Measurements from ENCODE around the gene CILP2.

CILP2 gene

GRCh38 chr19:19525611-19526380 lies 12.3 kb upstream of the CILP2 start:
- ATAC-seq (ENCODE audit: insufficient read depth, low read depth) = no peak
- peaks cover 66% of the 10 kb centered on the region for H3K36me3 ChIP-seq (ENCODE audit: insufficient read depth, low read length)

GRCh38 chr19:19526581-19527370 lies 11.3 kb upstream of the CILP2 start:
- H3K79me2 ChIP-seq (ENCODE audit: insufficient read depth, low read length) = peaks cover 41% of the 10 kb centered on the region
- no peak overlapping the region for H2AFZ ChIP-seq (ENCODE audit: low read depth, low read length)
- no peak overlapping the region for H3K4me3 ChIP-seq (ENCODE audit: low read depth in 1 of 2, low read length in 2 of 2)
- no peak overlapping the region for H3K9ac ChIP-seq (ENCODE audit: low read depth, low read length)
- no peaks in the 10 kb centered on the region for H3K9me3 ChIP-seq (ENCODE audit: insufficient read depth, low read length, severe bottlenecking)
- peak overlapping the region; percentile 44; the same call in 1 of the 2 replicates for H3K27ac ChIP-seq (ENCODE audit: low read length)
- TF ChIP-seq EZH2 (IDR thresholded peaks at IDR 0.05; ENCODE audit: borderline replicate concordance, low read depth, low read length, severe bottlenecking) = no peak
- no peak for TF ChIP-seq CTCF (IDR thresholded peaks at IDR 0.05; ENCODE audit: borderline replicate concordance, extremely low read depth, low read length, poor library complexity, severe bottlenecking)
- peaks cover 63% of the 10 kb centered on the region for H3K36me3 ChIP-seq (ENCODE audit: insufficient read depth, low read length)
- ATAC-seq (ENCODE audit: insufficient read depth, low read depth) (peak; percentile 40), DNase-seq (peak; percentile 58)
- H4K20me1 ChIP-seq (ENCODE audit: insufficient read depth, low read length) = peaks cover 51% of the 10 kb centered on the region
- H3K27me3 ChIP-seq (ENCODE audit: insufficient read depth, low read length, poor library complexity) = no peaks in the 10 kb centered on the region
- H3K4me2 ChIP-seq (ENCODE audit: insufficient read depth, low read length) = no peak overlapping the region
- peaks cover 2% of the 10 kb centered on the region for H3K4me1 ChIP-seq (ENCODE audit: insufficient read depth, low read length)

More at GRCh38 chr19:19525611-19526380, 12.3 kb upstream of the CILP2 start:
- DNase-seq = no peak
- no peak overlapping the region for H3K4me2 ChIP-seq (ENCODE audit: insufficient read depth, low read length)
- H3K4me3 ChIP-seq (ENCODE audit: low read depth in 1 of 2, low read length in 2 of 2) = no peak overlapping the region
- H2AFZ ChIP-seq (ENCODE audit: low read depth, low read length) = no peak overlapping the region
- H3K79me2 ChIP-seq (ENCODE audit: insufficient read depth, low read length) = peaks cover 50% of the 10 kb centered on the region
- H3K4me1 ChIP-seq (ENCODE audit: insufficient read depth, low read length) = peaks cover 2% of the 10 kb centered on the region
- no peaks in the 10 kb centered on the region for H3K27me3 ChIP-seq (ENCODE audit: insufficient read depth, low read length, poor library complexity)
- peaks cover 51% of the 10 kb centered on the region for H4K20me1 ChIP-seq (ENCODE audit: insufficient read depth, low read length)
- H3K9me3 ChIP-seq (ENCODE audit: insufficient read depth, low read length, severe bottlenecking) = no peaks in the 10 kb centered on the region
- no peak overlapping the region for H3K27ac ChIP-seq (ENCODE audit: low read length)
- H3K9ac ChIP-seq (ENCODE audit: low read depth, low read length) = no peak overlapping the region
- TF ChIP-seq CTCF (IDR thresholded peaks at IDR 0.05; ENCODE audit: borderline replicate concordance, extremely low read depth, low read length, poor library complexity, severe bottlenecking) (peak; percentile 15), EZH2 (IDR thresholded peaks at IDR 0.05; ENCODE audit: borderline replicate concordance, low read depth, low read length, severe bottlenecking) (no peak)

DNA sequence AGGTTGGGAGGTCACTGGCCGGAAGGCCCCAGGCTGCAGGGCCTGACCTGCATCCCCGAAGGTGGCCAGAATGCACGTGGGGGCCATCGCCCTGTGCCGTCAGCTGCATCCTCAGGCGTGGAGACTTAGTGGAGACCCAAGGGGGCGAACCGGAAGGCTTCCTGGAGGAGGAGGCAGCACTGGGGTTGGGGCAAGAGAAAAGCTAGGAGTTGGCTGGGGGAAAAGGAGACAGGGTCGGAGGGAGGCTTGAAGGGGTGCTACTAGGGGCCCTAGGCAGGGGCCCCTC lies 10.8 kb upstream of the CILP2 start:
- H2AFZ ChIP-seq (ENCODE audit: low read depth, low read length) = no peak overlapping the region
- no peaks in the 10 kb centered on the region for H3K27me3 ChIP-seq (ENCODE audit: insufficient read depth, low read length, poor library complexity)
- TF ChIP-seq CTCF (IDR thresholded peaks at IDR 0.05; ENCODE audit: borderline replicate concordance, extremely low read depth, low read length, poor library complexity, severe bottlenecking) (no peak), EZH2 (IDR thresholded peaks at IDR 0.05; ENCODE audit: borderline replicate concordance, low read depth, low read length, severe bottlenecking) (no peak)
- peaks cover 51% of the 10 kb centered on the region for H4K20me1 ChIP-seq (ENCODE audit: insufficient read depth, low read length)
- no peak overlapping the region for H3K4me2 ChIP-seq (ENCODE audit: insufficient read depth, low read length)
- DNase-seq (no peak), ATAC-seq (ENCODE audit: insufficient read depth, low read depth) (no peak)
- peak overlapping the region; percentile 44; the same call in 1 of the 2 replicates for H3K27ac ChIP-seq (ENCODE audit: low read length)
- peaks cover 36% of the 10 kb centered on the region for H3K79me2 ChIP-seq (ENCODE audit: insufficient read depth, low read length)
- no peak overlapping the region for H3K4me3 ChIP-seq (ENCODE audit: low read depth in 1 of 2, low read length in 2 of 2)
- peaks cover 63% of the 10 kb centered on the region for H3K36me3 ChIP-seq (ENCODE audit: insufficient read depth, low read length)
- peaks cover 7% of the 10 kb centered on the region for H3K4me1 ChIP-seq (ENCODE audit: insufficient read depth, low read length)
- no peak overlapping the region for H3K9ac ChIP-seq (ENCODE audit: low read depth, low read length)
- no peaks in the 10 kb centered on the region for H3K9me3 ChIP-seq (ENCODE audit: insufficient read depth, low read length, severe bottlenecking)

All from DND-41 (cell line).